ENCODE data around the gene HLF.

Gene HLF, protein sequence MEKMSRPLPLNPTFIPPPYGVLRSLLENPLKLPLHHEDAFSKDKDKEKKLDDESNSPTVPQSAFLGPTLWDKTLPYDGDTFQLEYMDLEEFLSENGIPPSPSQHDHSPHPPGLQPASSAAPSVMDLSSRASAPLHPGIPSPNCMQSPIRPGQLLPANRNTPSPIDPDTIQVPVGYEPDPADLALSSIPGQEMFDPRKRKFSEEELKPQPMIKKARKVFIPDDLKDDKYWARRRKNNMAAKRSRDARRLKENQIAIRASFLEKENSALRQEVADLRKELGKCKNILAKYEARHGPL

DNA sequence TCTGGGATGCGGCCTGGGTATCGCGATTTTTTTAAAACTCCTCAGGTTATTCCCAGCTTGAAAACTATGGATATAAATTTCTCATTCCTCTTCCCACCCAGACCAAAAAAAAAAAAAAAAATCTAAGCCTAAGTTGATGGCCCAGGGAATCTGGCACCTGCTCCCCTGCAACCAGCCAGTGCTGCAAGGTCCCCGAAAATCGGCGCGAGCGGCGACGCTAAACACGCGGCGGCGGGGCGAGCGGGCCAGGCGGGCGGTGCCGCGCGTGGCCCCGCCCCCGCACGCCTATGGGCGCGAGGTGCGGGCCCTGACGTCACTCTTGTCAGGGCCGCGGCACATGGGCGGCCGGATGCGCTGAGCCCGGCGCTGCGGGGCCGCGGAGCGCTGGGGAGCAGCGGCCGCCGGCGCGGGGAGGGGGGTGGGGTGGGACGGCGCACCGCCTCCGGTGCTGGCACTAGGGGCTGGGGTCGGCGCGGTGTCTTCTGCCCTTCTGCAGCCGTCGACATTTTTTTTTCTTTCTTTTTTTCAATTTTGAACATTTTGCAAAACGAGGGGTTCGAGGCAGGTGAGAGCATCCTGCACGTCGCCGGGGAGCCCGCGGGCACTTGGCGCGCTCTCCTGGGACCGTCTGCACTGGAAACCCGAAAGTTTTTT is at the start of gene HLF:
TSS of gene HLF (plus strand) at position 316 of the 654 bp plus-strand sequence. CDS start 525 bp downstream, outside the sequence.
- TF ChIP-seq FOXM1 (IDR thresholded peaks at IDR 0.05; ENCODE audit: borderline replicate concordance, low read depth) (no peak), EGR1 (IDR thresholded peaks at IDR 0.05) (no peak), RAD21 (IDR thresholded peaks at IDR 0.05; ENCODE audit: low read depth) (no peak), EP300 (IDR thresholded peaks at IDR 0.05; ENCODE audit: borderline replicate concordance) (no peak), CEBPB (IDR thresholded peaks at IDR 0.05) (no peak), YY1 (IDR thresholded peaks at IDR 0.05; ENCODE audit: low read depth) (no peak), TCF12 (IDR thresholded peaks at IDR 0.05; ENCODE audit: low read depth) (no peak), TEAD4 (IDR thresholded peaks at IDR 0.05) (no peak), NFIC (IDR thresholded peaks at IDR 0.05) (no peak), ZBTB7A (IDR thresholded peaks at IDR 0.05; ENCODE audit: low read depth) (no peak), TAF1 (IDR thresholded peaks at IDR 0.05; ENCODE audit: low read depth) (no peak), CREB1 (IDR thresholded peaks at IDR 0.05; ENCODE audit: low read depth) (peak; percentile 34; the same call in 1 of the 2 replicates)
- TF ChIP-seq, protein P1, sequence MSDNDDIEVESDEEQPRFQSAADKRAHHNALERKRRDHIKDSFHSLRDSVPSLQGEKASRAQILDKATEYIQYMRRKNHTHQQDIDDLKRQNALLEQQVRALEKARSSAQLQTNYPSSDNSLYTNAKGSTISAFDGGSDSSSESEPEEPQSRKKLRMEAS (IDR thresholded peaks at IDR 0.05) = peak; percentile 72
- TF ChIP-seq, protein P2, sequence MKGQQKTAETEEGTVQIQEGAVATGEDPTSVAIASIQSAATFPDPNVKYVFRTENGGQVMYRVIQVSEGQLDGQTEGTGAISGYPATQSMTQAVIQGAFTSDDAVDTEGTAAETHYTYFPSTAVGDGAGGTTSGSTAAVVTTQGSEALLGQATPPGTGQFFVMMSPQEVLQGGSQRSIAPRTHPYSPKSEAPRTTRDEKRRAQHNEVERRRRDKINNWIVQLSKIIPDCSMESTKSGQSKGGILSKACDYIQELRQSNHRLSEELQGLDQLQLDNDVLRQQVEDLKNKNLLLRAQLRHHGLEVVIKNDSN (IDR thresholded peaks at IDR 0.05) = peak; percentile 12; the same call in 1 of the 2 replicates
- TF ChIP-seq, protein P3, sequence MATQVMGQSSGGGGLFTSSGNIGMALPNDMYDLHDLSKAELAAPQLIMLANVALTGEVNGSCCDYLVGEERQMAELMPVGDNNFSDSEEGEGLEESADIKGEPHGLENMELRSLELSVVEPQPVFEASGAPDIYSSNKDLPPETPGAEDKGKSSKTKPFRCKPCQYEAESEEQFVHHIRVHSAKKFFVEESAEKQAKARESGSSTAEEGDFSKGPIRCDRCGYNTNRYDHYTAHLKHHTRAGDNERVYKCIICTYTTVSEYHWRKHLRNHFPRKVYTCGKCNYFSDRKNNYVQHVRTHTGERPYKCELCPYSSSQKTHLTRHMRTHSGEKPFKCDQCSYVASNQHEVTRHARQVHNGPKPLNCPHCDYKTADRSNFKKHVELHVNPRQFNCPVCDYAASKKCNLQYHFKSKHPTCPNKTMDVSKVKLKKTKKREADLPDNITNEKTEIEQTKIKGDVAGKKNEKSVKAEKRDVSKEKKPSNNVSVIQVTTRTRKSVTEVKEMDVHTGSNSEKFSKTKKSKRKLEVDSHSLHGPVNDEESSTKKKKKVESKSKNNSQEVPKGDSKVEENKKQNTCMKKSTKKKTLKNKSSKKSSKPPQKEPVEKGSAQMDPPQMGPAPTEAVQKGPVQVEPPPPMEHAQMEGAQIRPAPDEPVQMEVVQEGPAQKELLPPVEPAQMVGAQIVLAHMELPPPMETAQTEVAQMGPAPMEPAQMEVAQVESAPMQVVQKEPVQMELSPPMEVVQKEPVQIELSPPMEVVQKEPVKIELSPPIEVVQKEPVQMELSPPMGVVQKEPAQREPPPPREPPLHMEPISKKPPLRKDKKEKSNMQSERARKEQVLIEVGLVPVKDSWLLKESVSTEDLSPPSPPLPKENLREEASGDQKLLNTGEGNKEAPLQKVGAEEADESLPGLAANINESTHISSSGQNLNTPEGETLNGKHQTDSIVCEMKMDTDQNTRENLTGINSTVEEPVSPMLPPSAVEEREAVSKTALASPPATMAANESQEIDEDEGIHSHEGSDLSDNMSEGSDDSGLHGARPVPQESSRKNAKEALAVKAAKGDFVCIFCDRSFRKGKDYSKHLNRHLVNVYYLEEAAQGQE (IDR thresholded peaks at IDR 0.05; ENCODE audit: low read depth) = no peak

DNA sequence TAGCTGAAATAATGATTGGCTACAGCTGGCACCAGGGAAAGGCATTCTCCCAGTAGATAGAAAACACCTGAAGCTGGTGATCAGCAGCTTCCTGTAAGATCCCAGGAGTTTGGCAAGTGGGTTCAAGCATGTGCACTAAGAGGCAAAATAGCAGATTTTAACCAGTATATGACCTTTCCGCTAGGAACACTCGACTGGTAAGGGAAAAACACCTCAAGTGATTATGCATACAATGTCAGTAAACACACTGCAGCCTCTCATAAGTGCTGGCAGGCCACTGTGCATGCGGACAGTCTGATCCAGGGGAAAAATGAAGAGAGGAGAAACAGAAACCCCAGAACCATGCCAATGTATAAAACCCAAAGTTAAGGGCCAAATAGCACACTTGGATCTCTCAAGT is 49.0 kb upstream of the HLF start:
- TF ChIP-seq NFIC (IDR thresholded peaks at IDR 0.05) (no peak), CREB1 (IDR thresholded peaks at IDR 0.05; ENCODE audit: low read depth) (no peak), CEBPB (IDR thresholded peaks at IDR 0.05) (no peak), TCF12 (IDR thresholded peaks at IDR 0.05; ENCODE audit: low read depth) (no peak), RAD21 (IDR thresholded peaks at IDR 0.05; ENCODE audit: low read depth) (no peak)
- TF ChIP-seq, protein P3 (IDR thresholded peaks at IDR 0.05; ENCODE audit: low read depth) = no peak

DNA sequence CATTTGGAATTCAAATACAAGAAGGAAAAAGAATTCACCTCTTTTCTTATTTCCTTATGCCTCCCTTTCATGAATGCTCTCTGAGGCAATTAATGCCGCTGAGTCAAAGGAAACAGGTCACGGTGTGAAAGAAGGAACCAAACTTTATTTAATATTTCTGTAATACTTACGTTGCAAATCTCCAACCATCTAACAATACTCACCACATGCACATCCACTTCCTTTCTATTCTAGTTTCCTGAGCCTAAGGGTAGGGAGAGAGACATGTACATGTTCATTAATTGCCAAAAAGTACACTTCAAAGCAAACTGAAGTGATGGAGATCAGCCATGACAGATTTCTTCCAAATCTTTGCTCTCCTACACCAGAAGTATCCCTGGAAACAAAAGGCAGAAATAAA is 47.9 kb upstream of the HLF start:
- no peak for TF ChIP-seq RAD21 (IDR thresholded peaks at IDR 0.05; ENCODE audit: low read depth)
- TF ChIP-seq, protein P2 (IDR thresholded peaks at IDR 0.05) = no peak
- TF ChIP-seq, protein P1 (IDR thresholded peaks at IDR 0.05) = no peak
- TF ChIP-seq TEAD4 (IDR thresholded peaks at IDR 0.05) = no peak
- TF ChIP-seq EP300 (IDR thresholded peaks at IDR 0.05; ENCODE audit: borderline replicate concordance) = no peak
- no peak for TF ChIP-seq NFIC (IDR thresholded peaks at IDR 0.05)
- no peak for TF ChIP-seq YY1 (IDR thresholded peaks at IDR 0.05; ENCODE audit: low read depth)
- TF ChIP-seq CEBPB (IDR thresholded peaks at IDR 0.05) = no peak
- no peak for TF ChIP-seq FOXM1 (IDR thresholded peaks at IDR 0.05; ENCODE audit: borderline replicate concordance, low read depth)
- no peak for TF ChIP-seq TCF12 (IDR thresholded peaks at IDR 0.05; ENCODE audit: low read depth)
- TF ChIP-seq TAF1 (IDR thresholded peaks at IDR 0.05; ENCODE audit: low read depth) = no peak
- TF ChIP-seq, protein P3 (IDR thresholded peaks at IDR 0.05; ENCODE audit: low read depth) = no peak
- TF ChIP-seq CREB1 (IDR thresholded peaks at IDR 0.05; ENCODE audit: low read depth) = no peak
- no peak for TF ChIP-seq EGR1 (IDR thresholded peaks at IDR 0.05)
- no peak for TF ChIP-seq ZBTB7A (IDR thresholded peaks at IDR 0.05; ENCODE audit: low read depth)

DNA sequence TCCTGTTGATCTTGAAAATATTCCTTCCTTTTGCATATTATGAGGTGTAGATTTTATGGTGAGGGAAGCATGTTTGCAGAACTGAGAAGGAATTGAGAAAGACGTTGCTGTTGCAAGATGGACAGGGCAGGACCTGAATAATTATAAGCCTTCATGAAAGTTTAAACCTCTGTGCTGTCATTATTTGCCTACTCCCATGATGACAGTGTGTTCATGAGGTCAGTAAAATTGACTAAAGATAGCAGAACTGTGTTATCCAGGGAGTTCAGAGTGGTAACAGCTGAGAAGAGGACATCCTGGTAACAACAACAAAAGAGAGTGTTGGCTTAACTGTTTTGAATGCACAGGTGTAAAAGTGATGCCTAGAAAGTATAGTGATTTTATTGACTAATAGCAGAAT is 45.3 kb upstream of the HLF start:
- no peak for TF ChIP-seq RAD21 (IDR thresholded peaks at IDR 0.05; ENCODE audit: low read depth)
- TF ChIP-seq ZBTB7A (IDR thresholded peaks at IDR 0.05; ENCODE audit: low read depth) = no peak
- TF ChIP-seq, protein P1 (IDR thresholded peaks at IDR 0.05) = no peak
